A673 (cell line): ENCODE results near the gene ALKAL2.

Experiments
- EZH2 ChIP-seq: fragments of 200-600 bp; sonication (generic); IDR thresholded peaks from 2 replicates; pipeline ENCODE4 v1.6.1; 2017; ENCODE audit warnings: borderline replicate concordance, low read depth, mild to moderate bottlenecking, mixed read lengths, antibody characterized with exemption, low read length; ENCODE audit not compliant: poor library complexity, severe bottlenecking
- TF ChIP-seq, protein P1 (sequence below): fragments of 300-800, 200-600 bp; sonication (generic); conservative IDR thresholded peaks from 2 replicates; pipeline ENCODE4 v1.5.1; 2017; ENCODE audit warnings: low read depth, mild to moderate bottlenecking, antibody characterized with exemption, low read length, moderate library complexity, mixed read lengths

DNA sequence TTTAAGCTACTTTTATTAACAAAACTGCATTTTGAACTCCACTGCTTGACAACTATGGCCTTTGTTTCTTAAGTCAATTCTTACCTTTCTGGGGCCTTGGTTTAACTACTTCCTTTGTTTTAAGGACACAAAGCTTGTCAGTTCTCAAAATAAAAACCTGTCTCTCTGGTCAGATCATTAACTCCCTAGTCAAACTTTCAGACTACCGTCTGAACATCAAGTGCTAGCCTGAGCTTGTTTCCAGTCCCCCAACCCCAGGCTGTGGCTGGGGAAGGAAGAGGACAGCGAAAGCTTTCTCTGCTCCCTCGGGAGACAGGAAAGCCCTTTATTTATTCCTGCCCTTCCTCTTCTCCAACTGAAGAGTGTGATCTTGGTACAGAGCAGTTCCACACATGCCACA is 25.8 kb downstream of the ALKAL2 start:
- TF ChIP-seq, protein P1, sequence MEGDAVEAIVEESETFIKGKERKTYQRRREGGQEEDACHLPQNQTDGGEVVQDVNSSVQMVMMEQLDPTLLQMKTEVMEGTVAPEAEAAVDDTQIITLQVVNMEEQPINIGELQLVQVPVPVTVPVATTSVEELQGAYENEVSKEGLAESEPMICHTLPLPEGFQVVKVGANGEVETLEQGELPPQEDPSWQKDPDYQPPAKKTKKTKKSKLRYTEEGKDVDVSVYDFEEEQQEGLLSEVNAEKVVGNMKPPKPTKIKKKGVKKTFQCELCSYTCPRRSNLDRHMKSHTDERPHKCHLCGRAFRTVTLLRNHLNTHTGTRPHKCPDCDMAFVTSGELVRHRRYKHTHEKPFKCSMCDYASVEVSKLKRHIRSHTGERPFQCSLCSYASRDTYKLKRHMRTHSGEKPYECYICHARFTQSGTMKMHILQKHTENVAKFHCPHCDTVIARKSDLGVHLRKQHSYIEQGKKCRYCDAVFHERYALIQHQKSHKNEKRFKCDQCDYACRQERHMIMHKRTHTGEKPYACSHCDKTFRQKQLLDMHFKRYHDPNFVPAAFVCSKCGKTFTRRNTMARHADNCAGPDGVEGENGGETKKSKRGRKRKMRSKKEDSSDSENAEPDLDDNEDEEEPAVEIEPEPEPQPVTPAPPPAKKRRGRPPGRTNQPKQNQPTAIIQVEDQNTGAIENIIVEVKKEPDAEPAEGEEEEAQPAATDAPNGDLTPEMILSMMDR: no peak
- TF ChIP-seq EZH2: no peak
